ENCODE measurements around the gene CDC5L.

DNA sequence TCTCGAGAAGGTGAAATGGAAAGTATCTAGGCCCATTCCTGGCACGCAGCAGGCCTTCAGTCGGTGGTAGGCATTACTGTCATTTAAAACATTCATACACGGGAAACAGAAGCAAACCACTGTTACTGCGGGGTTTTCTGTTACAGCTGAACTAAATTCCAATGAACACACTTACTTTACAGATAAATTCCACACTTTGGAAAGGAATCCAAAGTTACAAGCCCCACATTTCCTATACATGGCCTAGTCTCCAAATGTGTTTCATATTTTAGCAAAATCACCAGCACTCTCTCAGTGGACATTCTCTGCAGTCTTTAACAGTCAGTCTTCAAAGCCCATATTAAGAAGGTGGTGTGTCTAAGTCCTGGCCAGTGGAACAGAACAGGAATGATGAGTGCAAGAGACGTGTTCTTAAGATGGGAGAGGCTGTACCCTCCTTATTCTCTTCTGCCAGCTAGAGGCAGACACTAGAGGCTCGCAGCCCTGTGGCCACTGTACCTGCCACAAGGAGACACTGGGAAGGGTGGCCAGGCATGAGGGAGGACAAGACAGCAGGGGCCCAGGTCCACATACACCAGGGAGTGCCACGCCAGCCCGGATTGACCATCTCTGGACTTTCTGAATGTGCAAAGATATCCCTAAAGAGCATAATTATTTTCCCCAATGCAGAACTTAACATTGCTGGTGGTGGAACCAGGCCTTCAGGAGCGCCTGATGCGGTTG is 76.4 kb downstream of the CDC5L start:
- TF ChIP-seq, protein P1, sequence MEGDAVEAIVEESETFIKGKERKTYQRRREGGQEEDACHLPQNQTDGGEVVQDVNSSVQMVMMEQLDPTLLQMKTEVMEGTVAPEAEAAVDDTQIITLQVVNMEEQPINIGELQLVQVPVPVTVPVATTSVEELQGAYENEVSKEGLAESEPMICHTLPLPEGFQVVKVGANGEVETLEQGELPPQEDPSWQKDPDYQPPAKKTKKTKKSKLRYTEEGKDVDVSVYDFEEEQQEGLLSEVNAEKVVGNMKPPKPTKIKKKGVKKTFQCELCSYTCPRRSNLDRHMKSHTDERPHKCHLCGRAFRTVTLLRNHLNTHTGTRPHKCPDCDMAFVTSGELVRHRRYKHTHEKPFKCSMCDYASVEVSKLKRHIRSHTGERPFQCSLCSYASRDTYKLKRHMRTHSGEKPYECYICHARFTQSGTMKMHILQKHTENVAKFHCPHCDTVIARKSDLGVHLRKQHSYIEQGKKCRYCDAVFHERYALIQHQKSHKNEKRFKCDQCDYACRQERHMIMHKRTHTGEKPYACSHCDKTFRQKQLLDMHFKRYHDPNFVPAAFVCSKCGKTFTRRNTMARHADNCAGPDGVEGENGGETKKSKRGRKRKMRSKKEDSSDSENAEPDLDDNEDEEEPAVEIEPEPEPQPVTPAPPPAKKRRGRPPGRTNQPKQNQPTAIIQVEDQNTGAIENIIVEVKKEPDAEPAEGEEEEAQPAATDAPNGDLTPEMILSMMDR (IDR thresholded peaks at IDR 0.05): no peak
- TF ChIP-seq POLR2A (IDR thresholded peaks at IDR 0.05): no peak
